HG03469 (cell line): ENCODE results near the gene SCGB3A2.

Experiments used
- ATAC-seq: cut with Tn5 transposase; IDR thresholded peaks from one replicate; pipeline ENCODE4 v1.9.1; 2021; ENCODE audit warnings: mild to moderate bottlenecking, moderate library complexity, moderate number of reproducible peaks; ENCODE audit not compliant: unreplicated experiment

Gene SCGB3A2

GRCh38 chr5:147902609-147903115, 24.2 kb downstream of the SCGB3A2 start:
- ATAC-seq: no peak

DNA sequence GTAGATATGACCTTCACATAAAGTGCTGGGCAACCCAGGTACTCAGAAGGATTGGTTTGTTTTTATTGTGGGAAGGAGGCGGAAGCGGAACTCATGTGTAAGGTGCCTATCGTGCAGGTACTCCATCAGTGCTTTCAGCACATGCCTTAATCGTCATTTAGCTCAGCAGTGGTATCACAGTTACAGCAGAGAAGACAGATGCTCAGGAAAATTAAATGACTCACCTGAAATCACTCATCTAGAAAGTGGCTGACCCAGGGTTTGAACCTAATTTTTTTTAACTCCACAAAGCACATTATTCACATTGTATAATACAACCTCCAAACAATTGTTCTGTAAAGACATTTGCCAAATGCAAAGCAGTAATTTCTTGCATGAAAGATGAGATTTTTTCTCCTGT, 25.6 kb downstream of the SCGB3A2 start:
- ATAC-seq: no peak

GRCh38 chr5:147906326-147907095, 28.0 kb downstream of the SCGB3A2 start, which contains the start of gene C5orf46:
TSS of gene C5orf46 (minus strand) at chr5:147906538. CDS start at chr5:147906501, 37 bp downstream.
- no peak for ATAC-seq

DNA sequence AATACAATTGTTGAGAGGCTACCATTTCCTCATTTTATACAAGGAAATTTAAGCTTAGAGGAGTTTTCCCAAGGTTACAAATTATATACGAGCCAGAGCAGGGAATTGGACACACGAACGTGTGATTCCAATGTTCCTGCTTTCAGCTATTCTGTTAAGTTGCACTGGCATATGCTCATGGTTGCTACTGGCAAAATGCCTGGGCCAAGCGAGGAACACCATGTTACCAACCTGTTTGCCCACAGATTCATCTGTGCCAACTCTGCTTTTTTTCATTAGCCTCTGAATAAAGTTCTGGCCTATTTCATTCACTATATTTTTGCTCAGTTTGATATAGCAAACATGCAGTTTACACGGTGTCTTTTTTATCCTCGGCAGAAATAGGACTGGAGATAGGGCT, 32.9 kb downstream of the SCGB3A2 start:
- no peak for ATAC-seq

GRCh38 chr5:147912011-147912410, 33.5 kb downstream of the SCGB3A2 start:
- no peak for ATAC-seq

DNA sequence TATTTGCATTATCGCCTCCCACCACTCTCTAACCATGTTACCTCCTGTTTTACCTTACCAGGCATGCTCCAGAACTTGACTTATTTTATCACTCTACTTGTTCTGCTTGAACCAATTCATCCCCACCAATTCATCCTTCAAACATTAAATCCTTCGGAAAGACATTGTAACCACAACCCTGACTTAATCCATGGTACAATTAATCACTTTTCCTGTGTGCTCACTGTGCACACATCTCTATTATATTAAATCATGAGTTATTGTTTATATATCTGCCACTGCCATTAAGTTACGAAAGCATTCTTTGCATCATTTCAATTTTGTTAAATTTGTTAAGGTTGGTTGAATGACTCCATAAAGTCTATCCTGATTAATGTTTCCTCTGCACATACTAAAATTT, 35.3 kb downstream of the SCGB3A2 start:
- ATAC-seq: no peak

- no peak for ATAC-seq
Measured at GRCh38 chr5:147918101-147918685, 39.7 kb downstream of the SCGB3A2 start.

- no peak for ATAC-seq
Measured at GRCh38 chr5:147918899-147919298, 40.4 kb downstream of the SCGB3A2 start.

- ATAC-seq: no peak
Measured at GRCh38 chr5:147920420-147921030, 42.0 kb downstream of the SCGB3A2 start.

GRCh38 chr5:147921136-147921535, 42.6 kb downstream of the SCGB3A2 start:
- no peak for ATAC-seq

GRCh38 chr5:147925020-147925419, 46.5 kb downstream of the SCGB3A2 start:
- no peak for ATAC-seq

- no peak for ATAC-seq
Measured at GRCh38 chr5:147927901-147928300, 49.4 kb downstream of the SCGB3A2 start.

- ATAC-seq: peak; percentile 94
Measured at GRCh38 chr5:147930769-147931168, 52.3 kb downstream of the SCGB3A2 start.
